ENCODE data around the gene BCDIN3D.
"Not testable (repeated sequence)": the region's sequence is repeated elsewhere in the genome, so short reads cannot be mapped to it uniquely, and the experiment has no call there.

GRCh38 chr12:49879065-49879464 lies 36.2 kb upstream of the BCDIN3D start:
- not testable (repeated sequence) for TF ChIP-seq CTCF (IDR thresholded peaks at IDR 0.05); ZFX (IDR thresholded peaks at IDR 0.05; ENCODE audit: borderline replicate concordance)
